HepG2 (cell line): Measurements from ENCODE around the gene CREG2. TPM values are rescaled to one million over a fixed set of nuclear protein-coding genes. Genes with fewer than 3 reads are reported as not detected.

ENCODE experiments used
- AGO1 ChIP-seq: fragments of 200-400 bp; formaldehyde crosslinking; IDR thresholded peaks from 2 replicates; pipeline ENCODE4 v1.6.1; 2017; ENCODE audit warnings: mild to moderate bottlenecking, low read depth, low read length, moderate library complexity; ENCODE audit not compliant: poor library complexity, severe bottlenecking
- CBX2 ChIP-seq, 2 experiments: fragments of 200-600 bp in 1 of 2; sonication (generic); formaldehyde crosslinking in 1 of 2; IDR thresholded peaks; 2 replicates each; pipeline versions ENCODE4 v1.7.0 to v1.8.1; 2018 to 2022; ENCODE audit warnings: low read depth in 2 of 2, low read length in 1 of 2, mild to moderate bottlenecking in 1 of 2, missing genetic modification reagents in 1 of 2
- E2F2 ChIP-seq: sonication (generic); formaldehyde crosslinking; IDR thresholded peaks from 2 replicates; pipeline ENCODE4 v1.4.0; 2020; ENCODE audit warnings: missing genetic modification reagents, borderline replicate concordance
- EEA1 ChIP-seq: sonication (generic); formaldehyde crosslinking; IDR thresholded peaks from 2 replicates; pipeline ENCODE4 v1.5.1; 2020; ENCODE audit warnings: mild to moderate bottlenecking, missing genetic modification reagents, borderline replicate concordance
- MYC ChIP-seq: sonication (generic); formaldehyde crosslinking; IDR thresholded peaks from 2 replicates; pipeline ENCODE4 v1.9.0; 2021; ENCODE audit warnings: missing genetic modification reagents, borderline replicate concordance
- NCOA2 ChIP-seq: sonication (generic); formaldehyde crosslinking; IDR thresholded peaks from 2 replicates; pipeline ENCODE4 v1.8.0; 2022; ENCODE audit warnings: inconsistent platforms
- NFAT5 ChIP-seq: sonication (generic); formaldehyde crosslinking; IDR thresholded peaks from 2 replicates; pipeline ENCODE4 v1.4.0; 2020; ENCODE audit warnings: missing genetic modification reagents
- PHF20 ChIP-seq: sonication (generic); formaldehyde crosslinking; IDR thresholded peaks from 2 replicates; pipeline ENCODE4 v1.5.0; 2020; ENCODE audit warnings: mild to moderate bottlenecking, missing genetic modification reagents
- SMAD1 ChIP-seq: sonication (generic); formaldehyde crosslinking; IDR thresholded peaks from 2 replicates; pipeline ENCODE4 v1.4.0; 2020; ENCODE audit warnings: missing genetic modification reagents, low read depth, mild to moderate bottlenecking, borderline replicate concordance
- ZBTB25 ChIP-seq: IDR thresholded peaks from 2 replicates; pipeline ENCODE4 v1.6.1; 2018; ENCODE audit warnings: missing genetic modification reagents
- ZKSCAN8 ChIP-seq: IDR thresholded peaks from 2 replicates; pipeline ENCODE4 v1.6.1; 2016; ENCODE audit warnings: borderline replicate concordance, missing genetic modification reagents, missing compliant biosample characterization
- ZNF124 ChIP-seq: sonication (generic); formaldehyde crosslinking; IDR thresholded peaks from 2 replicates; pipeline ENCODE4 v1.4.0; 2020; ENCODE audit warnings: missing genetic modification reagents
- ZNF333 ChIP-seq: sonication (generic); formaldehyde crosslinking; IDR thresholded peaks from 2 replicates; pipeline ENCODE4 v1.4.0; 2020; ENCODE audit warnings: mild to moderate bottlenecking, missing genetic modification reagents, borderline replicate concordance
- ZNF431 ChIP-seq: sonication (generic); formaldehyde crosslinking; IDR thresholded peaks from 2 replicates; pipeline ENCODE4 v1.9.0; 2022; ENCODE audit warnings: missing genetic modification reagents, low read depth, mild to moderate bottlenecking, borderline replicate concordance
- ZNF503 ChIP-seq: sonication (generic); formaldehyde crosslinking; IDR thresholded peaks from 2 replicates; pipeline ENCODE4 v1.4.0; 2020; ENCODE audit warnings: missing genetic modification reagents
- ZNF530 ChIP-seq: sonication (generic); formaldehyde crosslinking; IDR thresholded peaks from 2 replicates; pipeline ENCODE4 v1.5.0; 2020; ENCODE audit warnings: low read depth, mild to moderate bottlenecking, missing genetic modification reagents
- ZNF772 ChIP-seq: sonication (generic); formaldehyde crosslinking; IDR thresholded peaks from 2 replicates; pipeline ENCODE4 v1.5.0; 2020; ENCODE audit warnings: mild to moderate bottlenecking, missing genetic modification reagents
- polyA plus RNA-seq, 8 experiments: library from polyadenylated mRNA; depleted of rRNA in 3 of 8; stranded (reverse) in 7 of 8; unstranded in 1 of 8; fragments of >200 nt; fragmentation: Illumina TruSeq in 4 of 8; extraction: Trizol in 4 of 8; gene quantifications; 2 replicates each; pipeline versions ENCODE4 v1.2.1 to v1.2.3, GENCODE V29; 2011 to 2016; ENCODE audit warnings: low read depth in 4 of 8, missing spikeins in 1 of 8, mixed read lengths in 1 of 8; ENCODE audit not compliant: insufficient read depth in 1 of 8
- total RNA-seq, 5 experiments: library from RNA; depleted of rRNA; stranded (reverse); fragments of >200 nt; fragmentation: Illumina TruSeq; extraction: Trizol; gene quantifications; 2 replicates each; pipeline ENCODE4 v1.2.3, GENCODE V29; 2016; ENCODE audit warnings: low read depth in 1 of 5

Gene CREG2
- total and polyA plus RNA-seq, 2 of the 13 experiments (the other 11 are each of a cell fraction or from before 2014, with no cell fraction given): 0.18 to 0.26 TPM

- TF ChIP-seq PHF20: no peak
- peak; percentile 93 for TF ChIP-seq NCOA2 (CRISPR knock-in tag)
- TF ChIP-seq CBX2 (IDR thresholded peaks at IDR 0.05; ENCODE audit: low read depth, low read length): no peak
- no peak for TF ChIP-seq CBX2 (CRISPR knock-in tag; IDR thresholded peaks at IDR 0.05; ENCODE audit: low read depth)
- no peak for TF ChIP-seq ZNF333 (CRISPR knock-in tag)
- TF ChIP-seq EEA1 (CRISPR knock-in tag): no peak
- peak; percentile 86 for TF ChIP-seq ZNF503 (CRISPR knock-in tag)
- TF ChIP-seq AGO1: no peak
- TF ChIP-seq E2F2: no peak
- TF ChIP-seq ZBTB25 (CRISPR knock-in tag): peak; percentile 42; the same call in 1 of the 2 replicates
- no peak for TF ChIP-seq NFAT5 (CRISPR knock-in tag)
- no peak for TF ChIP-seq ZKSCAN8 (CRISPR knock-in tag)
- TF ChIP-seq ZNF124 (CRISPR knock-in tag): 0 out of 2 replicates have a peak, but pooled peaks have one; percentile 42
- no peak for TF ChIP-seq ZNF431 (CRISPR knock-in tag)
- TF ChIP-seq ZNF772 (CRISPR knock-in tag): no peak
- no peak for TF ChIP-seq MYC
- TF ChIP-seq ZNF530 (CRISPR knock-in tag): no peak
- no peak for TF ChIP-seq SMAD1
Observed at GRCh38 chr2:101332885-101333766, 54.2 kb downstream of the CREG2 start (continued).
